ENCODE data around the gene CPN2.
A peak's percentile ranks its signal among the peaks of the same experiment; 100 is the strongest.

CPN2 gene

GRCh38 chr3:194312186-194312742 lies 38.9 kb downstream of the CPN2 start:
- DNase-seq: no peak

GRCh38 chr3:194311000-194311399 lies 40.1 kb downstream of the CPN2 start:
- DNase-seq: no peak

- DNase-seq: no peak
These were observed 40.9 kb downstream of the CPN2 start for GRCh38 chr3:194310060-194310835.

DNA sequence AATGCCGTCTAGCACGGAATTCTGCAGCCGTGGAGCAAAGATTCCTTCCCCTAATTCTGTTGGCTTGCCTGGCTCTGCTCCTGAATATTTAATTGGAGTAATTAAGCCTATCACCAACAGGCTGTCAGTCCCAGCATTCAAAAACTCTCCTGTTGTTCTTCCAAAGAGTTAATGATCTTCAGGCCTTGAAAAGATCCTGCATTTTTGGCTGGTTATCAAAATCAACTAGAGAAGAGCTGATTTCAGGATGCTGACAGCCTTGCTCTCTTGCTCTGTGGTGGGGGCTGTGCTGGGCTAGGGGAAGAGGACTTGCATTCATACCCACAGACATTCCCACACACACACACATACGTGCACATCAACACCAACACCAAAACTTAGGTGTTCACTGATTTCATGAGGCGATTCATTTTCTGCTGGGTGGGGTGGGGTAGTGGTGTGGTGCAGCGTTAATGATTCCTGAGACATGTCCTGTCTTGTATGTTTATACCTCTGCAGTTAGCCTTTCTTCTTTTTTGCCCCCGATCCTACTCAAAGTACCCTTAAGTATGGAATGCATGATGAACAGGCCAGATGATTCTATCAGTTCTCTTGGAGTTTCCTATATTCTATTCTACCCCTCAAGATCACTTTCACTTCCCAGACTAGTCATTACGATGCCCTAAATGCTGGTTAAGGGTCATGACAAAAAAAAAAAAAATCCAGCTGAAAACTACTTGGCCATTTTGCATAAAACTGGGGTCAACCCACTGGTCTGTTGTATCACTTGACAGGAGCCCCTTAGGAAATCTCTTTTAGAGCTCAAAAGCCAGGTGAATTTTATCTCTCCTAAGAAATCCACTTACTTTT lies 42.3 kb downstream of the CPN2 start:
- DNase-seq: no peak

GRCh38 chr3:194307849-194308248 lies 43.3 kb downstream of the CPN2 start:
- DNase-seq: no peak

DNA sequence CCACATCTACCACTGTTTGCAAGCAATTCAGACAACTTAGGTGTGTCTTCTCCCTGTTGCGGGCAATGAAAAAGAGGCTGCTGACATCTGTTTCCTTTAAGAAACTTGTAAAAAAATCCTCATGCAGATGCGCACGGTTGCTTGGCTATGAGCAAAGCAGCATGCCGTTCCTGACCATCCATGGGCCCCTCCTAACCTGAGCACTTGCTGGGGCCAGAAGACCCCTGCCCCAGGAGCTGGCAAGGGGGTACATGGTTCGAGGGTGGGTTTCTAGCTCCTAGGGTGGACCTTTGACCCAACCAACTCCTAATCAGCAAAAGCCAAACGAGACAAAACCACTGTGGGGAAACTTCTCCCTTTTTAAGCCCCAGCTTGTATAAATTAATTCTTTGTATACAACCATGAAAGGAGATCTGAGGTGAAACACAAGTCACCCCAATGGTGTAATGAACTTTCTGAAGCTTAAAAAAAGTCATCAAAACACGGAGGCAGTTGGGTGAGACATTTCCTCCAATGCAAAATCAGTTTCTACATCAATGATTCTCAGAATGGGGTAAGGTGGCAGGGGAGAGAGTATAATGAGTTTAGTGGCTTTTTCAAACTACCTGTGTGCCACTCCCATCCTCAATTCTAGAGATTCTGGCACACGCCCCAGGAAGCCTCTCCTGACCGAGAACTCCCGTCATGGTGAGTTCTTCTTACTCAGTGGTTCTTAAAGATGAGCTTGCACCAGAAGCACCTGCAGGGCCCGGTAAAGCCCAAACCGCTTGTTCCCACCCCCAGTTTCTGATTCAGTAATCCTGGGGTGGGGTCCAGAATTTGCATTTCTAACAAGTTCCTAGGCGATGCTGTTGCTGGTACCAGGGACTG lies 44.1 kb downstream of the CPN2 start:
- peak; percentile 44 for DNase-seq

- peak; percentile 61 for DNase-seq
These were observed 44.9 kb downstream of the CPN2 start for GRCh38 chr3:194306109-194306686.

DNA sequence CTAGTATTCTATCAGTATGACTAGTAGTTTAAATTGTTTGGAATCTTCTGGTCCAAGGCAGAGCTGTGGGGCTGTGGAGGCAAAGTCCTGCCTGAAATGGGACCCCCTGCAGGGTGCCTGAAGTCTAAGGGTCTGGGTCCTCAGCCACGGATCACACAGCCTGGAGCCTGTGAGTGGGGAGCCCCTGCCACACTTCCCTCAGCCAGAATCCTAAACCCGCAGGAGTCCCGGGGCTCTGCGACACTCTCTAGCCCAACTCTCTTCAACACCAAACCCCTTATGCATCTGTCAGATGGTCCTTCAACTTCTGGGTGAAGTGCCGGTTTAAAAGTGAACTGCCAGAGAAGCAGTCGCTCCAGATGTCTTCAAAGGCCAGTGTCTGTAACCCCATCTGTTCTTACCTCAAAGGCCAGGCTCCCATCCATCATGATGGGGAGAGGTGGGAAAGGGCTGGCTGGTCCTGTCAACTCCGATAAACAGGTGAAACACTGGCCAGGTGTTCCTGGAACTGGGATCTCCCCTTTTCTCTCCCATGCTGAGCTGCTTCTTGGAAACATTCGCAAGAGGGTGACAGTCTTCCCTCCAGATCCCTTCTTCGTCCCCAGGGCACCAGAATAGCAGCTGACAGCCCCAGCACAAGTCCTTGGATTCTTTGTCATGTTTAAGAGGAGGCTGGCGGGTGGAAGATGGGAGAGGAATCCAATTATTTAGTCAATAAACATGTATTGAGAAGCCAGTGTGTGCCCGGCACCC lies 45.6 kb downstream of the CPN2 start:
- DNase-seq: no peak

GRCh38 chr3:194304186-194304917 lies 46.8 kb downstream of the CPN2 start:
- DNase-seq: no peak

DNA sequence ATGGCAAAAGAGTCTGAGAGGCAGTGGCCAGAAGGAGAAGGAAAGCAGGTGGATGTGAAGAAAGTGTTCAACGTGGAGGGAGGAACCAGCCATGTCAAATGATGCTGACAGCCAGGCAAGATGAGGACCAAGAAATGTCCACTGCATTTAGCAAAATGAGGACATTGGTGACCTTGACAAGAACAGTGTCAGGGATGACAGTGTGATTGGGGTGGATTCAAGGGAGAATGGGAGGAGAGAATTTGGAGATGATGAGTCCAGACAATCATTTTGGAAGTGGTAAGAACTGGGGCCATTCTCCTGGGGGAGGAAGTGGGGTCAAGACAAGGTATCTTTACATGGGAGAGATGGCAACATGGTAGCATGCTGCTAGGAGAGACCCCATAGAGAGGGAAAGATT lies 47.4 kb downstream of the CPN2 start:
- DNase-seq: no peak

DNA sequence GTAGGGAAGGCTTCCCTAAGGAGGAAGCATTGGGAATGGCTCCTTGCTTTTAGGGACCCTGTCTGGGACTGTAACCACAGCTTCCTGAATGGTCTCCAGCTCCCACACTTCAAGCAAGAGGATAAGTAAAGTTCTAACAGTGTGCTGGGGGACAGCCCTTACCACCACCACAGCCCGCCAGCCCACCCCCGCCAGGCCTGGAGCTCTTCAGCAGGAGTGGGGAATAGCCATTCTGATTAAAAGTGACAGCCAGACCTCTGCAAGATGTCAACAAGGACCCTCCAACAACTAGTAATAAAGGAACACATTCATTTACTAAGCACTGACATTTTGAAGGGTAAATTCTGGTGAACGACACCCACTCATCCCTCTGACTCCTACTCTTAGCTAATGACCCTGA lies 49.4 kb downstream of the CPN2 start:
- no peak for DNase-seq

- DNase-seq: no peak
These were observed 50.2 kb downstream of the CPN2 start for GRCh38 chr3:194300936-194301335.

GRCh38 chr3:194300382-194300758 lies 50.8 kb downstream of the CPN2 start:
- no peak for DNase-seq

DNA sequence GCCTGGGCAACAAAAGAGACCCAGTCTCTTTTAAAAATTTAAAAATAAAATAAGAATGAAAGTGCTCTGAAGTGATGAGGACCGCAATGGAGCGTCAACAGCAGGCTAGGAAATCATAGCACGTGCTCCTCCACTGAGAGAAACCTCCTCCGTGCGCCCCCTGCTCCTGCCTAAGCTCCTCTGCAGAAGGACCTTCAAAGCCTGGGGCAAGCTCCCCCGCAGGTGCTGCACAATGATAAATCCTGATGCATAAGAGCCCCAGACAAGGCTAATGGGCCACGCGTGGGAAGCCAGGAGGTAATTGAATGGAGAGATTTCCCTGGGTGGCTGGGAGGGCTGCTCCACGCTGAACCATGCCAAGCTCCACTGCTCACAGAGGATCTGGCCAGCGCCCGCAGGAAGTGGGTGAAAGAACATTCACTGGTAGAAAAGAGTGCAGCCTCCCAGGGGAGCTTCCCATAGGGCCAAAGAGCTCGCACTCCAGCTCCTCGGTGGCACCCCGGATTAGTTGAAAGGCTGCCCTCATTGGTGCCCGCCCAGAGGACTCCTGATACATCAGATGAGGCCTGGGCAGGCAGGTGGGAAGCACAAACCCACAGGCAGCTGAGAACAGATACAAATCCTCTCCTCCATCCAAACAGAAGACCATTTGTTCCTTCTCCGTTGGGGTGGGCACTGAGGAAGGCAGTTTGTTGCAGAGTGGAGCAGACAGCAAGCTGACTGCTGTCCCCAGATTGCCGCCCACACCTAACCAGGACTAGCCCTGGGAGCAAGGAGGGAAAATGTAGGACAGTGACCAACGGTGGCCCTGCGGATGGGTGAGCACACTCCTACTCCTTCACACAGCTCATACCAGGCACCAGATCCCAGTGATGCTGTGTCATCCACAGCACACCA lies 52.5 kb downstream of the CPN2 start:
- no peak for DNase-seq

DNA sequence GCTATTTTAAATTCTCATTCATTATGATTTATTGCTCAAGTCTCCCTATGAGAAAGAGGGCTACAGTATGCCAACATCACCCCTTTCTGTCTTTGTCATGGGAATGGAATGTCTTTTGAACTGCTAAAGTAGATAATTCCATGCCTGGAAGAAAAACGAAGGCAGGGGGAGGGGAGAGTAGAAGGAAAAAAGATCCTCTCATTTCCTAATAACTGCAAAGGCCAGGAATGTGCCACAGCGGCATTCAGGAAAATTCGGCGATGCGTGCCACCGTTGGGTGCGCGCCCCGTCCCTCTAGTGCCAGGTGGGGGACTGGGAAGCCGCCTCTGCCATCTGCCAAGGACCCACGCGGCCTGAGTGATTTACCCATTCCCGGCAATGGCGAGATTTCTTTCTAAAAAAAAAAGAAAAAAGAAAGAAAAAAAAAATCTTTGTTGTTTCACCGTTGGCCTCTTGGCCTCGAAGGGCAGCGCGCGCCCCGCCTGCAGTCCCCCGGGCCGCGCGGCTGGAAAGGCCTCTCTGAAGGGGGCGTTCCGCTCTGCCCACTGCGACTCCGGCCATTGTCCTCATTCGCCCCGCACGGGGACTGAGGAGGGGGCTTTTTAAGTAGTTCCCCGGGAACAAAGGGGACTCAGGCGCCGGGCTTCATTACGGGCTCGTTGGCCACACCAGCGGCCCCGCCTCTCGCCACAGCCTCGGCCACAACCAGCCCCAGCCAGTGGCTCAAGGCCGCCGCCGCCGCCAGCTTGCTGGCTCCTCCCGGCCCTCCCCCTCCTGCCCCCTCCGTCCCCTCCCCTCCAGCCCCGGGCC lies 54.5 kb downstream of the CPN2 start:
- DNase-seq: no peak

DNA sequence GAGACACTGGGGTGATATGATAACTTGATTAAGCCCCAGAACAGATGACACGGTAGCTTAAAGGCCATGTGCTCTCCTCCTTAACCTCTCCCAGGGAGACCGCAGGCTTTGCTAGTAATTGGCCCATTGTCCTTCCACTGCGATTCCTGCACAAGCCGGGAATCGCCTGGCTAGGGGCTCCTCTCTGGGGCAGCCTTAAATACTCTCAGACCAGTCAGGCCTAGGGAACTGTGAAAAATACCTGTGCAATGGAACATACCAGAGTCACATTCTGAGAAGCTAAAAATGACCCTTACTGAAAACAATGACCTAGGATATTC lies 56.3 kb downstream of the CPN2 start:
- DNase-seq: no peak

DNA sequence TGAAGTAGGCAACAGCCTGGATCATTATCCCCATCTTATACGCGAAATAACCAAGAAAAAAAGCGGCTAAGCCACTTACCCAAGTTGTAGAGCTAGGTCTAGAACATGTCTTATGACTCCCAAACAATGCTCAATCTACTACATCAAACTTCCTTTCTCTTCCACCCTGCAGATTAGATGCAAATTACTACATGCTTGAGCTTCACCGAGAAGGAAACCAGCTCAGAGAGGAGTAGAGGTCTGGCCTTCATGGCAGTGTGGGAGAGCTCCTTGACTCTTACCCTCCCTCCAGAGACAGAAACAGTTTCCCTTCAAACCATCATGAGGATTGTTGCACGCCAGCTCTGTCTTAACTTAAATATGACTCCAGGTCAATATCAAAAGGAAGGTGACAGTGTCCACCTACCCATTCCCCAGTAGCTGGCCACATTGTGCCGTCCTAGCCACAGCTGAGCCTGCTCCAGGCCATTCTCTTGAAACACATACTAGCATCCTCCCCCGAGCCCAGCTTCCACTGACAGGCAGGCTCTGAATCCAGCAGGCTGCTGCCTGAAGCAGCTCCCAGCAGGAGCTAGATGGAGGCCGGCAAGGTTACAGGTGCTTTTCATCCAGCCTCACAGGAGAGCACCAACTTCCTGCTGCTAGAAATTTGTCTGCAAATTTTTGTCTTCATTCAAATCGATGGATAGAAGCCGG lies 56.8 kb downstream of the CPN2 start:
- no peak for DNase-seq

DNA sequence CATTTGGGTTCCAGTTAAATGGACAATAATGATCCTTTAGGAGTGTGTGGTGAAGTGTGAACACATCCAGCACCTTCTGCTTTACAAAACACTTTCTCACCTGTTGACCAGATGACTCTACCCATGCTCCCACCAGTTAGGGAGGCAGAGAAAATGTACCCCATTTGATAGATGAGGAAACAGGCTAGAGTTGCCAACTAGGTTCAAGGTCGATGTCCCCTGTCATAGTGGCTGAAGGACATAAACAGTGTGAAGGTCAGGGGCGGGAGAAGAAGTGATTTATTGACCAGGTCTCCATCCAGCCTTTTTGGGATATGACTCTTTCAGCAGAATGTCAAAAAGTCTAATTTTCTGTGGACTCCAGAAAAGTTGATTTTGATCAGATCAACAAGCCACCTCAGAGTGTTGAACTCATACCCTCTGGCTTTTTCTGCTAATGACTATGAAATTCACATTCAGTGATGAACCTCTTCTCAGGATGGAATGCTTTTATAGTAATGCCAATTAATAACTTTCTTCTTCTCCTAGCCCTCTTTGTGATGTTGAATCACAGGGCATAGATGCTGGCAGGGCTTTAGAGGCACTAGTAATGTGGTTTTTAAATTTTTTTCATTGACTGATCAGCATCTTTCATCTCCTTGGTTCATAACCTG lies 57.5 kb downstream of the CPN2 start:
- DNase-seq: no peak
